Brain pericyte (primary cell): ENCODE measurements around the gene PTPN11.
"Not testable (repeated sequence)": the region's sequence is repeated elsewhere in the genome, so short reads cannot be mapped to it uniquely, and the experiment has no call there.

Experiments used
- DNase-seq: peaks from one replicate; pipeline ENCODE4 v3.0.0-alpha.2; 2012; ENCODE audit warnings: low read depth, low spot score

PTPN11 gene

GRCh38 chr12:112448165-112448564 lies 29.4 kb downstream of the PTPN11 start:
- not testable (repeated sequence) for DNase-seq

- no peak for DNase-seq
Observed at GRCh38 chr12:112450725-112451124, 32.0 kb downstream of the PTPN11 start.

GRCh38 chr12:112456029-112456428 lies 37.3 kb downstream of the PTPN11 start:
- no peak for DNase-seq

GRCh38 chr12:112457142-112457541 lies 38.4 kb downstream of the PTPN11 start:
- DNase-seq, result not testable (repeated sequence)

GRCh38 chr12:112458330-112458729 lies 39.6 kb downstream of the PTPN11 start:
- DNase-seq, result no peak

GRCh38 chr12:112458751-112459150 lies 40.0 kb downstream of the PTPN11 start:
- DNase-seq, result no peak

GRCh38 chr12:112463478-112463877 lies 44.7 kb downstream of the PTPN11 start:
- no peak for DNase-seq

- no peak for DNase-seq
Observed at GRCh38 chr12:112464605-112465004, 45.9 kb downstream of the PTPN11 start.

- no peak for DNase-seq
Observed at GRCh38 chr12:112466011-112466422, 47.3 kb downstream of the PTPN11 start.

- no peak for DNase-seq
Observed at GRCh38 chr12:112466835-112467234, 48.1 kb downstream of the PTPN11 start.

GRCh38 chr12:112468046-112468445 lies 49.3 kb downstream of the PTPN11 start:
- no peak for DNase-seq

- no peak for DNase-seq
Observed at GRCh38 chr12:112473056-112473455, 54.3 kb downstream of the PTPN11 start.

- no peak for DNase-seq
Observed at GRCh38 chr12:112479413-112479812, 60.7 kb downstream of the PTPN11 start.

GRCh38 chr12:112480931-112481330 lies 62.2 kb downstream of the PTPN11 start:
- no peak for DNase-seq

- no peak for DNase-seq
Observed at GRCh38 chr12:112482733-112483132, 64.0 kb downstream of the PTPN11 start.

- DNase-seq, result no peak
Observed at GRCh38 chr12:112486361-112486760, 67.6 kb downstream of the PTPN11 start.

- DNase-seq, result no peak
Observed at GRCh38 chr12:112488257-112488876, 69.6 kb downstream of the PTPN11 start.

GRCh38 chr12:112489456-112489855 lies 70.7 kb downstream of the PTPN11 start:
- no peak for DNase-seq

GRCh38 chr12:112496496-112496895 lies 77.7 kb downstream of the PTPN11 start:
- DNase-seq, result no peak

- DNase-seq, result no peak
Observed at GRCh38 chr12:112498580-112498979, 79.8 kb downstream of the PTPN11 start.

- DNase-seq, result no peak
Observed at GRCh38 chr12:112503512-112503911, 84.8 kb downstream of the PTPN11 start.

- DNase-seq, result no peak
Observed at GRCh38 chr12:112506513-112507166, 87.9 kb downstream of the PTPN11 start.

- DNase-seq, result no peak
Observed at GRCh38 chr12:112513471-112513870, 94.7 kb downstream of the PTPN11 start.
